ENCODE data around the gene VSX1.

- TF ChIP-seq POLR2A (IDR thresholded peaks at IDR 0.05; ENCODE audit: low read depth, low read length) (no peak), RAD21 (IDR thresholded peaks at IDR 0.05; ENCODE audit: low read length) (no peak), CTCF (conservative IDR thresholded peaks at IDR 0.05; ENCODE audit: low read depth, low read length) (no peak), RFX5 (IDR thresholded peaks at IDR 0.05; ENCODE audit: low read depth, low read length) (no peak), BHLHE40 (IDR thresholded peaks at IDR 0.05; ENCODE audit: low read depth, low read length) (no peak)
Measured at GRCh38 chr20:25097498-25097897, 15.6 kb upstream of the VSX1 start.

Measured in IMR-90 (cell line).